Kidney capillary endothelial cell (primary cell): ENCODE measurements around the gene ATF2.

Experiments used
- DNase-seq: peaks from one replicate; pipeline ENCODE4 v3.0.0-alpha.2; 2018; ENCODE audit warnings: low spot score

The ATF2 gene

DNA sequence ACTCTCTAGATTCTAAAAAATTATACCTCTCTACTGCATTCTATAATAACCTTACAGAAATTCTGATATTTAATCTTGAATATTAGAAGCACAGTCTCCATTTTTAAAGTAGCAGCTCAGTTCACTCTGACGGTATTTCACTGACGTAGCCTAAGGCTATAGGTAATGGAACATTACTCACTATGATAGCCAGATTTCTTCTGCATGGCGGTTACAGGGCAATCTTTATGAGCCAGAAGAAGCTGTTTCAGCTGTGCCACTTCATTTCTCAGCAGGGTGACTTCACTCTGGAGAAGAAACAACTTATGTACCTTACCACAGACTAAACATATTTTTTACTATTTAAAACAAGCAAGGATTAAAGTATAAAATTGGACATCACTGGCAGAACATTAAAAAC lies 87.5 kb downstream of the ATF2 start:
- no peak for DNase-seq

DNA sequence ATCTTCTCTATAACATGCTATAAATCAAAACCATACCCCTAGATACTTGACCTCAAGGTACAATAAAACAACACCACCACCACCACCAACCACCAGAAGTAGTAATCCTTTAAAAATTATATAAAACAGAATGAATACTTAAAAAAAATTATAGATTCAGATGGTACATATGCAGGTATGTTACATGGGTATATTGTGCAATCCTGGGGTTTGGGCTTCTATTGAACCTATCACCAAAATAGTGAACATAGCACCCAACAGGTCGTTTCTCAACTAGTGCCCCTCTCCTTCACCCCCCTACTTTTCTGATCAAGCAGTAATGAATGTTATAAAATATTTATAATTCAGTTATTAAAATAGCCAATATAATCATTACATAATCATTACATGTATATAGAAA lies 91.7 kb downstream of the ATF2 start:
- no peak for DNase-seq

DNA sequence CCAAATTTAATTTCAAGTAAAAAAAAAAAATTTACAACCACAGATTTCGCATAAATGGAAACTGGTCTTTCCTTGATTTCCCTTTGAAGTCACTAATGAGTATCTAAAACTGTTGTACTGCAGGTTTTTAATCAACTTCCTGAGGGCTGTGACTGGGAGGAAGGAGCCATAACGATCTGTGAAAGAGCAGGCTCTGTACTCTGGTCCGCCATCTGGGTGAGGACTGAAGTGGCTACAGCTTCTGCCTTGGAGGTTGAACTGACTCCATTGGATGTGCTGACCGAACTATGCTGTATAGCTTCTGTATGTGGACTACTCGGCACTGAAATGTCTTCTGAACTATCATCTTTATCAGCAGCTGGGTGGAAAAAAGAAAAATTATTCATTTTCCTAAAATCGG lies 93.5 kb downstream of the ATF2 start:
- no peak for DNase-seq

DNA sequence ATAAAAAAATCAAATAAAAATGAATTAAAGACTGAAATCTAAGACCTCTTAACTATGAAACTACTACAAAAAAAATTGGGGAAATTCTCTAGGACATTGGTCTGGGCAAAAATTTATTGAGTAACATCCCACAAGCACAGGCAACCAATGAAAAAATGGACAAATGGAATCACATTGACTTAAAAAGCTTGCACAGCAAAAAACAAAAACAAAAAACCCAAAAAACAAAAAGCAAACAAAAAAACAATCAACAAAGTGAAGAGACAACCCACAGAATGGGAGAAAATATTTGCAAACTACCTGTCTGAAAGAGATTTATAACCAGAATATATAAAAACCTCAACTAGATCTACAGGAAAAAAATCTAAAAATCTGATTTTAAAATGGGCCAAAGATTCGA lies 99.5 kb downstream of the ATF2 start:
- DNase-seq = no peak

DNA sequence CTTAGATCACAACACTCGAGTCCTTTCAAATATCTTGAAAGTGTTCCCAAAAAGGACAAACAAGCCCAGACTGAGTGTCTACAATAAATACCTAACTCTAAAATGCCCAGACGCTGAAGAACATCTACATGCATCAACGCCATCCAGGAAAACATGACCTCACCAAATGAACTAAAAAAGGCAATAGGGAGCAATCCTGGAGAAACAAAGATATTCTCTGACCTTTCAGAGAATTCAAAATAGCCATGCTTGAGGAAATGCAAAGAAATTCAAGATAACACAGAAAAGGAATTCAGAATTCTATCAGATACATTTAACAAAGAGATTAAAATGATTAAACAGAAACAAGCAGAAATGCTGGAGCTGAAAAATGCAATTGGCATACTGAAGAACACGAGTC lies 101.6 kb downstream of the ATF2 start:
- DNase-seq = no peak

DNA sequence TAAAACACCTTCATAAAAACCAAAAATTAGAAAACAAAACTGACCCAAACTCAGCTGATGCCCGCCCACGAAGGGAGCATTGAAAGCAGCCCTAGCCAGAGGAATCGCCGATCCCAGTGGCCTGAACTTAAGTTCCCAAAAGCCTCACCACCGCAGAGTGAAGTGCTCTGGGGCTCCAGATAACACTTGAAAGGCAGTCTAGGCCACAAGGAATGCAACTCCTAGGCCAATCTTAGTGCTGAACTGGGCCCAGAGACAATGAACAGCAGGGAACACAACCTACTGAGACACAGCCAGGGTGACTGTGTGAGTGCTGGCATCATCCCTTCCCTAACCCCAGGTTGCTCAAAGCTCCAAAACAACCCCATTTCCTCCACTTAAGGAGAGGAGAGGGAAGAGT lies 103.2 kb downstream of the ATF2 start:
- DNase-seq = no peak

DNA sequence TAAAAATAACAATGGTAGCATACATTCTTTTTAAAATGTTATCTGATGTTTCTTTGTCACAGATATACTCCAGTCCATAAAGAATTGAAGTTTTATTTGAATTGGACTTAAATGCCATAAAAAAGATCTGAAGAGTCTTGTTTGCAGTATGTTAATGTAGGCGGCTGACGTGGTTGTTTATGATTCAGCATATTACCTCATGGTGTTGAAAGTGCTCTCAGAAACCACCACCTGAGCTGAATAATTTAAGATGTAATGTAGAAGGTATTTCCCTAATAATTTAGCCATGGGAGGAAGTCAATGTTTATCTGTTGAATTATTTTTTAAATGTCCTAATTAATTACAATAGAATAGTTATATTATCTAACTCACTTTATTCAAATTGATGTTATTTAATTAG lies 104.3 kb downstream of the ATF2 start:
- DNase-seq = no peak

DNA sequence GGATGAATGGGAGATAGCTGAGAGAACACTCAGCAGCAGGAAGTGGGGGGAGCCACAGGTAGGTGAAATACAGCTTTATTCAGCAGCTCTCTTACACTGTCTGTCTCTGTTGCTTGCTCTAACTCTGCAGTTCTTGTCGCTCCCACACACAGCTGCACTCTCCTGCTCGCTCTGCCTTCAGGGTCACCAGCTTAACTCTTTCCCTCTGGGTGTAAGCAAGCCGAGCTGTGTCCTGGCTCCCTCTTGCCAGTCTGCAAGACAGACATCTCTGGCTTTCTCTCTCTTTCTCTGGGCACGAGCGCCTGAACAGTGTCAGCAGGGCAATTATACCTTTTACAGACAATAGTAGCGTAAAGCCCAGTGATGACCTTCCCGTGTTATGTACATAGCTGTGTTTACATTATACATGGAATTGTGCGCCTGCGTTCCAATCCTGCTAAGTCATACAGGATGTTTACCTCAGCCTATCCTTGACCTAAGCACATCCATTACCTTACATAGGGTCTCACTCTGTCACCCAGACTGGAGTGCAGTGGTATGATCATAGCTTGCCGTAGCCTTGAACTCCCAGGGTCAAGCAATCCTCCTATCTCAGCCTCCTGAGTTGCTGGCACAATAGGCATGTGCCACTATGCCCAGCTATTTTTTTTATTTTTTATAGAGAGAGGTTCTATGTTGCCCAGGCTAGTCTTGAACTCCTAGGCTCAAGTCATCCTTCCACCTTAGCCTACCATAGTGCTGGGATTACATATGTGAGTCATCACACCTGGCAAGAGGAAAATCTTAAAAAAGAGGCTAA lies 105.0 kb downstream of the ATF2 start:
- no peak for DNase-seq

DNA sequence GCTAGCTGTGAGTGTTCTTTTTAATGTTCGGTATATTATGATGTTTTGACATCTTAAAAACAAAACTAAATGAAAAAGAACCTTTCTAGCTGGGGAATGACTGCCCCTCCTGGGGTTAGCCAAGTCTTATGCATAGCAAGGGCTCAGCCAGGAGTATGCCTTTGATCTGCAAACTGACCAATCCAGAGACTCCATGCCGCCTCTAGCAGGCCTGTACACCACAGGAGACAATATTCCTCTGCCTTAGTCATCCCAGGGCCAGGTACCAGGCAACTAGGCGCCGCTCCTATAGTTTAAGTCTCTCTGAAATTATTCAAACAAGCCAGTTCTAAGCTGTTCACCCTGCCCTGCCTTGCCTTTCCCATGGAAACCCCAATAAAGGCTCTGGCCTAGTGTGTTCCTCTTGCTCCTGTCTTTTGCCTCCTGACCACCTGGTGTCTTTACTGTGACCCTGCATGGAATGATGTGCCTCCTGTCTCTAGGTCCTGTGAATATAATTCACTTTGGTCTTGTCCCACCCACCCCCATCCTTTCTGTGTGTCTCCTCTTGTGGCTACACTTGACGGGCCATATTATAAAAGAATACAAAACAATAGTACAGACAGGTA lies 110.8 kb downstream of the ATF2 start:
- no peak for DNase-seq

DNA sequence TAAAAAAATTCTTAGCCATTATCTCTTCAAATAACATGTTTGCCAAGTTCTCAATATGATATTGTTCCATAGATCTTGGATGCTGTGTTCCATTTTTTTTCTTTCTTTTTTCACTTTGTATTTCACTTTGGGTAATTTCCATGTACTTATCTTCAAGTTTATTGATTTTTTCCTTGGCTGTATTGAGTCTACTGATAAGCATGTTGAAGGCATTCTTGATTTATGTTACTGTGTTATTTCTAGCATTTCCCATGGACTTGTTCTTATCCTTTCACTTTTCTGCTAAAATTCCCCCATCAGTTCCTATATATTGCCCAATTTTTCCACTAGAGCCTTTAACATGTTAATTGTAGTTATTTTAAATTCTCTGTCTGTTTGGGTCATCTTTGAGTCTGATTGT lies 112.0 kb downstream of the ATF2 start:
- no peak for DNase-seq

DNA sequence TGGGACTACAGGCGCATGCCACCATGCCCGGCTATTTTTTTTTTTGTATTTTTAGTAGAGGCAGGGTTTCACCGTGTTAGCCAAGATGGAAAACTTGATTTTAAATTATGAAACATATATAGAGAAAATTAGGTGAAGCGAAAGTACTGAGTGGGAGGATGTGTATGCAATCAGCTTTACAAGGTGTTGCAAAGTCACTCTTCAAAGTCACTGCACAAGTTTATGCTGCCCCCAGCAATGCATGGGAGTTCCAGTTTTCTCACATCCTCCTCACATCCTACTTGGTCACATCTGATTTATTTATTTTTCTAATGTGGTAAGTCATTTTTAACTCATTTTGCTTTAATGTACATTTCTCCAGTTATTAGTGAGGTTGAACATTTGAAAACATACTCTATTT lies 113.7 kb downstream of the ATF2 start:
- no peak for DNase-seq

DNA sequence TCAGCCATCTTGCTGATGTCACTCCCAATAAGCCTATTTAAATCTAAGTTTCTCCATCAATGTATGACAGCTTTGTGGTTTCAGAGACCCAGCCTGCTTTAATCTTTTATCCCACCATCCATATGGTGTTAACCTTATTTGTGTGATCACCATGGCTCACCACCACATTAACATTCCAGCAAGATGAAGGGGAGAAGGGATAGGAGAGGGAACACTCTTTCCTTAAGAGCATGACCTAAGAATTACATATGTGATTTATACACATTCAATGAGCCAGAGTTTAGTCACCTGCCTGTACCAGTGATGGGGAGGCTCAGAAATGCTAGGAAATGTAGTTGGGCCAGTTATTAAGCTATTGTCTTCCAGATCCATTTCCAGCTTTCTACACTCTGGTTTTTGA lies 118.3 kb downstream of the ATF2 start:
- DNase-seq = no peak

DNA sequence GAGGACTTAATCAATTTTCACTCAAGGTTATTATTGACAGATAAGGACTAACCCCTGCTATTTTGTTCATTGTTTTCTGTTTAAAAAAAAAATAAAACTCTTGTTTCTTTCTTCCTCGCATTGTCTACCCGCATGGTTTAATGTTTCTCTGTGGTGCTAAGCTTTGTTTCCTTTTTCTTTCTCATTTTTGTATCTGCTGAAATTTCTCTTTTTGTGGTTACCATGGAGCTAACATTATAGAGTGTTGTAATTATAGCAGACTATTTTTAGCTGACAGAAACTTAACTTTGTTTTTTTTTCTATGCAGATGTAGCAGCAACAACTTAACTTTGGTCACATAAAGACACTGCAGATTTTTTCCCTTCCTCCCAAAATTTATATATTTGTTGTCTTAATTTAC lies 119.7 kb downstream of the ATF2 start:
- no peak for DNase-seq

DNA sequence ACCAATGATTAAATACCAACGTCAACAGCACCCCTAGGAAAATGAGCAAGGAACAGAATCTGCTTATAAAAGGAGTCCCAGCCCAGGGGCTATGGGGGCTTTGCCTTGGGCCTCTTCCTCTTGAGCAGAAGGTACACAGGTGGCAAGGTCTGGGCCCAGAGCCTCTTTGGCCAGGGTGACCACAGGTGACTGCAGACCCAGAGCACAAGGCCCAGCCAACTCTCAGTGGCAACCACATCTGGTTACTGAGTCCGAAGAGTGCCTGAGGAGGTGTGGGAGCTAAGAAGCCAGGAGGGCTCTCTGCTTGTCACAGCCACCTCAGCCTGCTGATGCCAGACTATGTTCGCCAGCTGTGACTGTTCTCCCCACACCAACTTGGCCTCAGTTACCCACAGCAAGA lies 128.5 kb downstream of the ATF2 start:
- no peak for DNase-seq

DNA sequence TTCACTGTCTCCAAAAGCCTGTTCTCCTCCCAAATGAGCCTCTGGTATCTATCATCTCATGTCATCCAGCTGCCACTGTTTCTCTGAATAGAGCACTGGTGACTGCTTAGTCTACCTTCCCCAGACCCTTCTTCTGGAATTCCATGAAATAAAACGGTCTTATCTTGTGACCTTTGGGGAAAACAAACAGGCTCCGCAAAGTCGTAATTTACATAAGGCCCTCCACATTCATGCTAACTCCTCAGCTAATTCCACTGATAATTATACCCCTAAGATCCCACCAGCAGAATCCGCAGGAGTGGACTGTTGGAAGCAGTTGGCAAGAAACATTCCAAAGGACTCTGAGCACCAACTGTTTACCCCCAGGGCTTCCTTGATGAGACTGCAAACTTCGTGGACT lies 129.0 kb downstream of the ATF2 start:
- DNase-seq = no peak

DNA sequence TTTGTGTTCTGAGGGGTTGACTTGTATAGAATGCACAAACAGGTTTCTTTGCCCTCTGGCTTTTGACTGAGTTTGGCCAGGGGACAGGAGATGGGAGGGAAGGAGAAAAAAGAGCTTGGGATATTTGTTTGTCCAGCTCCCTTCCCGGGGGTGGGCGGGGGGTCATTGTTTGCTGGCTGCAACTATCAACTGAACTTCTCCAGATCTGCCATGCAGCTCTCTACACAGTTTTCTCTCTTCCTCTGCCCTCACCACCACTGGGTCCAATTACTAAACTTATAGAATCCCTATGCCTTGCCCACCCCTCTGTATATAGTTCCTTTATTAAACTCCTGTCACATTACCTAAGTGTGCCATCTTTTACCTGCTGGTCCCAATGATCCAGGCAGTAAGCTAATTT lies 130.1 kb downstream of the ATF2 start:
- no peak for DNase-seq

DNA sequence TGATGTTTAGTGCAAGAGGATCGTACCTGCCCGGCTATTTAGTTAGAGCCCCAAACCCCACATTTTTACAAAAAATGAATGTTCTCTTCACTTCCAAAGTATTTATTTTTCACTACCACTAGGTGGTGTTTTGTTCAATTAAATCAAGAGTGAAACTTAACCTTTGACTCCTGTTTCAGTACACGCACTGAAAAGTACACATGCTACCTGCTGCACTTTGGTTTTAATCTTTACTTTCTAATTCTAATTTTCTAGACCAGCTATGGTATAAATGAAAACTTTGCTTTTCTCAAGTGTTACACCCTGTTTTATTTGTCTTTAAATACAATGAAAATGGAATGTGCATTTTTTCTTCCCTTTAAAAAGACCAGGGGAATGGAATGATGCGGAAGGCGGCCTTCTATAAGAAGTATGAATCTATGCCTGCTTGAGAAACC lies 131.4 kb downstream of the ATF2 start:
- DNase-seq = peak; percentile 13

DNA sequence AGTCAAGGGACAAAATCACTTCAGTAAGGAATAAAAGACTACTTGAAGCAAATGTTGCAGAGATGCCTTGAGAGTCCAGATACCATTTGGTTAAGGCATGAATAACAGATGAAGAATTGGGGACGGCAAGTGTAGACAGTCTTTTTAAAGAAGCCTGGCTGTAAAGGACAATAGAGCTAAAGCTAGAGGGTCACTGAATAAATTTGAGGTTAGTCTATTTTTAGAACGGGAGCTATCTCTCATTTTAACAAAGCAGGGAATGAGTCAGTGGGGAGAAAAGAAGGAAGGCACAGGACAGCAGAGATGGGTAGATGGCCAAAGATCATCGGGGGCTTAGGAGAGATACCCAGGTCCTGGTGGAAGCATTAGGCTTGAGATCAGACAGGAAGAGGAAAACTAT lies 132.2 kb downstream of the ATF2 start:
- no peak for DNase-seq

DNA sequence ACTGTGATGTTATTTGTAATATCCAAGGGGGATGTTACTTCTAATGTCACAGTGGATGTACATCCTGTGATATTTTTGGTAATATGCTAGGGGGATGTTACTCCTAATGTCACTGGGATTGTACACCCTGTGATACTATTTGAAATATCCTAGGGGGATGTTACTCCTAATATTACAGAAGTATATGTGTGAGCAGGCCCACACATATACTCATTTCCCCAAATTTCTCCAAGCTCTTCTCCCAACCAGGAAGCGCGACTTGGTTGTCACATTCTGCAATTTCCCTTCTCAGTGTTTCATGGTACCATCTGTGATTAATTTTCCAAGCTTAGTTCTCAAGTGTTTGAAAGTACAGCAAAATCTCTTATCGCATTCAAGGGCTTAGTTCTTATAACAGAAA lies 133.3 kb downstream of the ATF2 start:
- no peak for DNase-seq

DNA sequence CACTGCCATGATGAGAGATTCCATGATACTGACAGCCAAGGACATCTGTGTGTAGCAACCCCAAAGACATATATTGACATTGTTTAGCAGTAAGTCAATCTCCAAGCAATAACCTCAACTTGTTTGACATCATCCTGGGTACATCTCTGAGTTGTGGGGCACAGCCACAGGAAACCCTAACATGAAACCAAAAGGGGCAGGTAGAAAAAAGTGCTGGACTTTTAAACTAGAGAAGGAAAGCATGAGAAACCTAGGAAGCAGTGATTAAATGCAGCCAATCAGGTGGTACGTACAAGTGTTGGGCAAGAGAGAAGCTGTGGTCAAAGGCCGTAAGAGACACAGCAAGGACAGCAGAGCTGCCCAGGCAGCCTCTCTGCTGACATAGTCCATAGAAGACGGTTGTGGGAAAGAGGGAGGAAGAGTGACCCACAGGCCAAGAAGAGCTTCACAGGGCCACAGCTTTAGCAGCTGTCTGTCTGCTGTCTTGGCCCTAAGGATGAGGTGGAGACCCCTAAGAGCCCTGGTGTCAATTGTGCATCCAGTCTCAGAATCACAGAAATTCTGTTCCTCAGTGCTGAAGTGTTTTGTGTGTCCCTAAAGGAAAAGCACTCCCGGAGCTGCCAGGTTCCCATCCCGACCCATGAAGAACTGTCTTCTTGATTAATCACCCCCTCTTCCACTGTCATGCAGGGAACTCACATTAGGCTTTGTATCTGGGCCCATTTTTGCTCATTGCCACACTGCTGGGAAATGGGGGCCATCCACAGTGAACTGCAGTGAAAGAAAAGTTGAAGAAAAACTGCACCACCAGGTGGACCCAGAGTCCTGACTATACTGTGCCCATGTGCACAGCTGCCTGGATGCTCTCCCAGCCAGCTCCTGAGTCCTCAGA lies 137.4 kb downstream of the ATF2 start:
- DNase-seq = peak; percentile 15

DNA sequence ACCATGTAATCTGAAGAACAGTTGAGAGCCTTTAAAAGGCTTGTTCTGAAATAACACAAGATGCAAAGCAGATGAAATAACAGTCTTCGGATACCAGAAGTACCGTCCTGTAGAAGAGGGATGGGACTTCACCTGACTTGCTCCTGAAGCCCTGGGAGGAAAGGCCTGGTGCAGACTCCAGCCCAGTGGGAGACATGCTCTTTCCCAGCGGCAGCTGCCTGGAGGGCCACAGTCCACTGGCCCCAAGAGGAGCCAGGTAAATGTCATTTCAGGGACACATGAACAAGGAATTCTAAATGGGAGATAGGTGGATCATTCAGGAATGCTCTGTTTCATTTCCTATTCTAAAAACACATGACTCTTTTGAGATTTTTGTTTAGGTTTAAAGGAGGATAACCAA lies 140.2 kb downstream of the ATF2 start:
- DNase-seq = no peak

DNA sequence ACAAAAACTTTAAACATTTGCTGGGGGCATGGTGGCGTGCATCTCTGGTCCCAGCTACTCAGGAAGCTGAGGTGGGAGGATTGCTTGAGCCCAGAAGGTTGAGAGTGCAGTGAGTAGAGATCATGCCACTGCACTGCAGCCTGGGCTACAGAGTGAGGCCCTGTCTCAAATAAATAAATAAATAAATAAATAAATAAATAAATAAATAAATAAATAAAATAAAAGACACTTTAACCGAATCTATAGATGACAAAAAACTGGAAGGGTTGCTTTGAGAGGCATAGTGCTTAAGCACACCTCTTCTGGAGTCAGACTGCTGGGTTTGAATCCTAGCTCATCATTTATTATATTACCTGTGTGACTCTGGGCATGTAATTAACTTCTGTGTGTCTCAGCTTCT lies 141.6 kb downstream of the ATF2 start:
- no peak for DNase-seq

DNA sequence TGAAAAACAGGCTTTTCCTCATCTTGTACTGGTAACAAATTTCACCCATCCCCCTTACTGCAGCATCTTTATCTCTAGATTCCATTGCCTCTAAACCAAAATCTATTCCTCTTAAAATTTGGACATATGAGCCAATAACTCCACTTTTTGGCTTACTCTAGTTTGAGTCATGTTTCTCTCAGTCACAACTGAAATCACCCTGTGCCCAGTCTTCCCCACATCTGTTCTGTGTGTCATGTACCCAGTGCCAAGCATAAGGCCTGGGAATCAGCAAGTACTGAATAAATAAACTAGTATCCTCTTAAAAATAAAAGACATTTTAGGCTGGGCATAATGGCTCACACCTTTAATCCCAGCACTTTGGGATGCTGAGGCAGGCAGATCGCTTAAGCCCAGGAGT lies 142.1 kb downstream of the ATF2 start:
- no peak for DNase-seq
